ENCODE measurements around the gene CDC14B.
A peak's percentile ranks its signal among the peaks of the same experiment; 100 is the strongest.
"Not testable (repeated sequence)": the region's sequence is repeated elsewhere in the genome, so short reads cannot be mapped to it uniquely, and the experiment has no call there.

CDC14B gene

DNA sequence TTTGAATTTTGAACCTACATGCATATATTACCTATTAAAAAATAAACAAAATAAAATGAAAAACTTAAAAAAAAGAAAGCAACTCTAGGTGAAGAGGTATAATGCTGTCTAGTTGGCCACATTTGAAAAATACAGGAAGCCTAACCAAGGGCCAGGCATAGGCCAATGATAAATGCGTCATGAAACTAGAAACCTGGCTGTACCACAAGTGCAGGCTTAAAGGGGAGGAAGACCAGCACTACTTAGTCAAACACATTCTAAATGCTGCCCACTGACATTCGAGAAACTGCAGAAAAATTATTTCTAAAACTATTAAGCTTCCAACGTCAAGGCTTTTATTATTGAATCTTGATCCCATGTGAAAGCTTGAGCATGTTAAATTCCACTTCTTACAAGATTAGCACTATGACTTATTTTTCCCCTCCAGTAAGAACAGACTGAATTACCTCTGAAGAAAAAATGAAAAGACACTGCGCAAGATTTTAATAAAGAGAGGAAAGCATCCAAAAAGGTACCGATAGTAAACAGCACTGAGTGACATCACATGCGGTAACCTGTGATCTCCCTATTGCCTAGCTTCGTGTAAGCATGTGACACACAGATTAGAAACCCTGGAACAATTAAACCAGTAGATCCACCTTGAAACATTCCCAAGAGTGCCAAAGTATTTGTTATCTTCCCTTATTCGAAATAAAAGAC, 16.2 kb downstream of the CDC14B start:
- TF ChIP-seq, protein P1, sequence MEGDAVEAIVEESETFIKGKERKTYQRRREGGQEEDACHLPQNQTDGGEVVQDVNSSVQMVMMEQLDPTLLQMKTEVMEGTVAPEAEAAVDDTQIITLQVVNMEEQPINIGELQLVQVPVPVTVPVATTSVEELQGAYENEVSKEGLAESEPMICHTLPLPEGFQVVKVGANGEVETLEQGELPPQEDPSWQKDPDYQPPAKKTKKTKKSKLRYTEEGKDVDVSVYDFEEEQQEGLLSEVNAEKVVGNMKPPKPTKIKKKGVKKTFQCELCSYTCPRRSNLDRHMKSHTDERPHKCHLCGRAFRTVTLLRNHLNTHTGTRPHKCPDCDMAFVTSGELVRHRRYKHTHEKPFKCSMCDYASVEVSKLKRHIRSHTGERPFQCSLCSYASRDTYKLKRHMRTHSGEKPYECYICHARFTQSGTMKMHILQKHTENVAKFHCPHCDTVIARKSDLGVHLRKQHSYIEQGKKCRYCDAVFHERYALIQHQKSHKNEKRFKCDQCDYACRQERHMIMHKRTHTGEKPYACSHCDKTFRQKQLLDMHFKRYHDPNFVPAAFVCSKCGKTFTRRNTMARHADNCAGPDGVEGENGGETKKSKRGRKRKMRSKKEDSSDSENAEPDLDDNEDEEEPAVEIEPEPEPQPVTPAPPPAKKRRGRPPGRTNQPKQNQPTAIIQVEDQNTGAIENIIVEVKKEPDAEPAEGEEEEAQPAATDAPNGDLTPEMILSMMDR (conservative IDR thresholded peaks at IDR 0.05): no peak

DNA sequence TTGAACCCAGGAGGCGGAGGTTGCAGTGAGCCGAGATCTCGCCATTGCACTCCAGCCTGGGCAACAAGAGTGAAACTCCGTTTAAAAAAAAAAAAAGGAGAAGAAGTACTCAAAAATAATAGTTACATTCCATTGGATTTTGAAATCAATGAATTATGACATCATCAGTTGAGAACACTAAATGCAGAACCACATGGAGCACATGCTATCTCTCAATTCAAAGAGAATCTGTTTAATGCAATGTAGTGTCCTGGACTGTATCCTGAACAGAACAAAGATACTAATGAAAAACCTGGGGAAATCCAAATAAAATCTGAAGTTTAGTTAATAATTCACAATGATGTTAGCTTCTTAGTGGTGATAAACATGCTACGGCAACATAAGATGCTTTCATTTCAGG, 20.3 kb downstream of the CDC14B start:
- TF ChIP-seq, protein P1 (conservative IDR thresholded peaks at IDR 0.05): no peak
- no peak overlapping the region for H3K27ac ChIP-seq

More for the DNA sequence above, 16.2 kb downstream of the CDC14B start:
- peak overlapping the region; percentile 56 for H3K27ac ChIP-seq

DNA sequence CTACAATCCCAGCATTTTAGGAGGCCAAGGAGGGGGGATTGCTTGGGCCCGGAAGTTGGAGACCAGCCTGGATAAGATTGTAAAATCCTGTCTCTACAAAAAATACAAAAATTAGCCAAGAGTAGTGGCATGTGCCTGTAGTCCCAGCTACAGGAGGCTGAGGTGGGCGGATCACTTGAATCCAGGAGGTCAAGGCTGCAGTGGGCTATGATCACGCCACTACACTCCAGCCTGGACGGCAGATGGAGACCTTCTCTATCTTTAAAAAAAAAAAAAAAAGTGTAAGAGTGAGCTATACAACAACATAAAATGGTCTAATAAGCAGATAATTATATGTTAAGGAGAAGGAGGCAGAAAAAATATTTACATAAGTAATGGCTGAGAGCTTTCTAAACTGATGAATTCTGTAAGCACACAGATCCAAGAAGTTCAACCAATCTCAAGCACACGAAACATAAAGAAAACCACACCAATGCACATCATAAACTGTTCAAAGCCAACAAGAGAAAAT, 23.0 kb downstream of the CDC14B start:
- TF ChIP-seq, protein P1 (conservative IDR thresholded peaks at IDR 0.05): no peak
- H3K27ac ChIP-seq: no peak overlapping the region

DNA sequence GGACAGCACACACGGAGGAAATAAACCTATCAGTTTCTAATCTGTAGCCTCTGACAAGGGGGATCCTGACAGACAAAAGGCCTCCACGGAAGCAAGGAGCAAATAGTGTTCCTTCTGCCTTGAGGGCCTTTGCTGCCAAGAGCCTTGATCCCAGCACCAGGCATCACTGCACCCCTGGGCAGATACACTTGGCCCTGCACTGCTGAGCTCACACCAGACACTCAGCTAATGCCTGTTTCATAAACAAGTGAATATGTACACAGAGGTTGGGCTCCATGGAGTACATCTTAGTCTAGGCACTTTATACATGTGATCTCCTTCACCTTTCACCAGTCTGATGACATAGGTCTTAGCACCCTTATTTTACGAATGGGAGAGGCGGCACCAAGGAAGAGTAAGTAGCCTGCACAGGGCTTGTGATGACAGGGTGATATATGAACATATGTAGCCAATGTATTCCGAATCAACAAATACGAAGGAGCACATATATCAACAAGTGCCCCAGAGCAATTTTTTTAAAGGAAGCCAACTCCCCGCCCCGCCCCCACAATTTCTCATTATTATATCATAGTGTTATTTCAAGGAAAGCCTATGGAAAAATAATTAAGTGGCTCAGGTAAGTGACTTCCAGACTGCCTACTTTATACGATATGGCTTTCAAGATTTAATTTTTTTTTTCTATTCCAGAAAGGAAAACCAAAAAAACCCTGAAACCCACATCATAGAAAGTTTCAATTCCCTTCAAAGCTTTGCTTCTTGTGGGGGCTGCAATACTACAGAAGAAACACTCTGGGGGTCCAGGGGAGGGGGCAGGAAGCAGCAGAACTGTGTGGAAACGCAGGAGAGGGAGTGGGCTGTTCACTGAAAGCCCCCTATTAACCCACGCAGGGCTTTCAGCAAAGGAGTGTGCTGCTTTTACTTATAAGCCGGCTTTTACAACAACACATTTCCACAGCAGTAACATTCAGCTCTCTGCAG, 32.0 kb downstream of the CDC14B start:
- TF ChIP-seq, protein P1 (conservative IDR thresholded peaks at IDR 0.05): no peak
- H3K27ac ChIP-seq: no peak overlapping the region

DNA sequence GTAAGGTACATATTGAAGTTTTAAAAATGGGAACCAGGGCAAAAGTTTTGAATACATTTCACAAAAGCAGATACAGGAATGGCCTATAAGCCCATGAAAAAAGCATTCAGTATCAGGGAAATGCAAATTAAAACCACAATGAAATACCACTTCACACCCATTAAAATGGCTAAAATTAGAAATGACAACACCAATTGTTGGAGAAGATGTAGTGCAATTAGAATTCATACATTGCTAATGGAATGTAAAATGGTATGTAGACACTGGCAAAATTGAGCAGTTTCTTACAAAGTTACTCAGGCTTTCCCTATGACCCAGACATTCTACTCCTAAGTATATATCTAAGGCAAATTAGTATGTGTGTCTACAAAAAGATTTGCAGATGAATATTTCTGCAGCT, 34.2 kb downstream of the CDC14B start:
- no peak overlapping the region for H3K27ac ChIP-seq
- TF ChIP-seq, protein P1 (conservative IDR thresholded peaks at IDR 0.05): no peak

DNA sequence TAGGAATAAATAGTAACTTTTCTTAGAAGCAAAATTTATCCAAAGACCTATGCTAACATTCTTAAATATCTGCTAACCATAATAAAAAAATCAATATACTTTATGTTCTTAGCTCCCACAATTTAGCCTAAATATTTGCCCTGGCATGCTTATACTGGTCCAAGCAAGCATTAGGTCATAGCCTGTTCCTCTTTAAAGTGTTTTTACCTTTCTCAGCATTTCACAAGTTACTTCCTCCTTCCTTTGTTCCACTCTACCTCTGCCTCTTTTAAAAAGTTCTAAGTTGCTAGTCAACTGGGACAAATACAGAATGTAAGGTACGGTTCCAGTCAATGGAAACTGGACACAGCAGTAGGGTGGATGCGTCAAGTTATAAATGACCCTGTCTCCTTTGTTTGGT, 37.4 kb downstream of the CDC14B start:
- H3K27ac ChIP-seq: not testable (repeated sequence)

DNA sequence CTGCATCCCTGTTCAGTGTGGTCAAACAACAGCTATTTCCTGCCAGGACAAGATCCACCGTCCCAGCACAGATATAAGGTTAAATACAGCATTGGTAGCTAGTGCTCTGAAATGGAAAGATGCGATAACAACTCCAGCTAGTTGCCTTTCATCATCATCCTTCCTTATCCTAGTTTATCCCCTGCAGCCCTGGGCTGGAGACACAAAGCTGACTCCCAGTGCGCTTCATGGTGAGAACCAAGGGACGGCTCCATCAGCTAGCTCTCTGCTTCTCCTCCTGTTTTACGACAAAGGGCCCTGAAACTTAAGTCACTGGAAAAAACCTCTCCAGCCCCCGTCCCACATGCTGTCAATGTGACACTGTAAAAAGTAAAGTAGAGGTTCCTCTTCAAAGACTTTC, 37.9 kb downstream of the CDC14B start:
- H3K27ac ChIP-seq: no peak overlapping the region; the same call in 1 of the 2 replicates

More for the DNA sequence above, 37.9 kb downstream of the CDC14B start:
- TF ChIP-seq, protein P1 (conservative IDR thresholded peaks at IDR 0.05): no peak
